IPS-20b (cell line): ENCODE measurements around the gene KEAP1.
"Not testable (repeated sequence)": the region's sequence is repeated elsewhere in the genome, so short reads cannot be mapped to it uniquely, and the experiment has no call there.

Experiments used
- H3K27ac ChIP-seq: one replicate; pipeline ENCODE4 v1.5.1; 2013; ENCODE audit warnings: low read length
- H3K27me3 ChIP-seq: 2 replicates; pipeline ENCODE4 v1.6.1; 2013; ENCODE audit warnings: mild to moderate bottlenecking, low read length, inconsistent platforms; ENCODE audit not compliant: insufficient read depth
- H3K36me3 ChIP-seq: 2 replicates; pipeline ENCODE4 v1.6.1; 2013; ENCODE audit warnings: low read depth, mild to moderate bottlenecking, inconsistent platforms, low read length, moderate library complexity; ENCODE audit not compliant: insufficient read depth
- H3K4me1 ChIP-seq: 2 replicates; pipeline ENCODE4 v1.6.1; 2013; ENCODE audit warnings: mild to moderate bottlenecking, control low read depth, inconsistent platforms, low read length, moderate library complexity; ENCODE audit not compliant: insufficient read depth
- H3K4me3 ChIP-seq: 2 replicates; pipeline ENCODE4 v1.5.1; 2013; ENCODE audit warnings: mild to moderate bottlenecking, low read length, inconsistent platforms
- H3K9ac ChIP-seq: 2 replicates; pipeline ENCODE4 v1.6.1; 2013; ENCODE audit warnings: low read depth, mild to moderate bottlenecking, inconsistent platforms, low read length, moderate library complexity
- H3K9me3 ChIP-seq: 2 replicates; pipeline ENCODE4 v1.6.1; 2013; ENCODE audit warnings: mild to moderate bottlenecking, low read depth, low read length, inconsistent platforms; ENCODE audit not compliant: insufficient read depth

Gene KEAP1

GRCh38 chr19:10543059-10543419 is 39.9 kb upstream of the KEAP1 start:
- H3K9ac ChIP-seq: no peak overlapping the region
- H3K36me3 ChIP-seq: peaks cover 7% of the 10 kb centered on the region; the same call in 1 of the 2 replicates
- no peaks in the 10 kb centered on the region for H3K27me3 ChIP-seq
- H3K9me3 ChIP-seq: no peaks in the 10 kb centered on the region
- no peaks in the 10 kb centered on the region for H3K4me1 ChIP-seq
- H3K4me3 ChIP-seq: peak overlapping the region; percentile 89; the same call in 1 of the 2 replicates
- H3K27ac ChIP-seq: no peak overlapping the region

GRCh38 chr19:10539016-10539415 is 35.9 kb upstream of the KEAP1 start:
- H3K4me1 ChIP-seq, H3K9ac ChIP-seq, H3K4me3 ChIP-seq: not testable (repeated sequence)

GRCh38 chr19:10538204-10538983 is 35.2 kb upstream of the KEAP1 start:
- no peaks in the 10 kb centered on the region for H3K27me3 ChIP-seq
- no peaks in the 10 kb centered on the region for H3K4me1 ChIP-seq
- H3K27ac ChIP-seq: no peak overlapping the region
- no peak overlapping the region for H3K9ac ChIP-seq
- H3K36me3 ChIP-seq: no peaks in the 10 kb centered on the region
- H3K9me3 ChIP-seq: no peaks in the 10 kb centered on the region
- H3K4me3 ChIP-seq: no peak overlapping the region

More at GRCh38 chr19:10539016-10539415, 35.9 kb upstream of the KEAP1 start:
- not testable (repeated sequence) for H3K9me3 ChIP-seq, H3K27ac ChIP-seq, H3K36me3 ChIP-seq, H3K27me3 ChIP-seq

- no peaks in the 10 kb centered on the region for H3K9me3 ChIP-seq
- no peak overlapping the region for H3K9ac ChIP-seq
- H3K4me3 ChIP-seq: no peak overlapping the region
- no peaks in the 10 kb centered on the region for H3K4me1 ChIP-seq
- H3K27ac ChIP-seq: no peak overlapping the region
- H3K27me3 ChIP-seq: no peaks in the 10 kb centered on the region
- H3K36me3 ChIP-seq: no peaks in the 10 kb centered on the region
Observed at GRCh38 chr19:10537668-10538067, 34.5 kb upstream of the KEAP1 start.

GRCh38 chr19:10535613-10536012 is 32.5 kb upstream of the KEAP1 start:
- Histone ChIP-seq H3K27me3 (no peaks in the 10 kb centered on the region), H3K27ac (no peak overlapping the region), H3K4me3 (no peak overlapping the region), H3K4me1 (no peaks in the 10 kb centered on the region), H3K9ac (no peak overlapping the region), H3K36me3 (no peaks in the 10 kb centered on the region), H3K9me3 (no peaks in the 10 kb centered on the region)

- no peak overlapping the region for H3K9ac ChIP-seq
- H3K9me3 ChIP-seq: no peaks in the 10 kb centered on the region
- no peaks in the 10 kb centered on the region for H3K36me3 ChIP-seq
- H3K4me3 ChIP-seq: no peak overlapping the region
- no peaks in the 10 kb centered on the region for H3K27me3 ChIP-seq
- no peak overlapping the region for H3K27ac ChIP-seq
- no peaks in the 10 kb centered on the region for H3K4me1 ChIP-seq
Observed at GRCh38 chr19:10533646-10534386, 30.7 kb upstream of the KEAP1 start.

GRCh38 chr19:10532457-10532856 is 29.3 kb upstream of the KEAP1 start:
- Histone ChIP-seq H3K4me3 (no peak overlapping the region), H3K9ac (no peak overlapping the region), H3K36me3 (no peaks in the 10 kb centered on the region), H3K4me1 (no peaks in the 10 kb centered on the region), H3K27me3 (no peaks in the 10 kb centered on the region), H3K9me3 (no peaks in the 10 kb centered on the region), H3K27ac (no peak overlapping the region)

GRCh38 chr19:10526887-10527286 is 23.7 kb upstream of the KEAP1 start:
- not testable (repeated sequence) for H3K4me3 ChIP-seq, H3K9ac ChIP-seq, H3K27ac ChIP-seq, H3K4me1 ChIP-seq, H3K36me3 ChIP-seq, H3K27me3 ChIP-seq, H3K9me3 ChIP-seq

- Histone ChIP-seq H3K27me3 (no peaks in the 10 kb centered on the region), H3K9me3 (no peaks in the 10 kb centered on the region), H3K9ac (no peak overlapping the region), H3K4me3 (no peak overlapping the region), H3K36me3 (no peaks in the 10 kb centered on the region), H3K27ac (no peak overlapping the region), H3K4me1 (no peaks in the 10 kb centered on the region)
Observed at GRCh38 chr19:10525636-10526035, 22.5 kb upstream of the KEAP1 start.

GRCh38 chr19:10523135-10523636 is 20.0 kb upstream of the KEAP1 start:
- H3K27me3 ChIP-seq: peaks cover 22% of the 10 kb centered on the region
- no peak overlapping the region for H3K27ac ChIP-seq
- 0 out of 2 replicates have a peak, but pooled peaks cover 1% of the 10 kb centered on the region for H3K4me1 ChIP-seq
- H3K36me3 ChIP-seq: no peaks in the 10 kb centered on the region
- H3K9ac ChIP-seq: no peak overlapping the region
- H3K4me3 ChIP-seq: no peak overlapping the region
- H3K9me3 ChIP-seq: no peaks in the 10 kb centered on the region

- Histone ChIP-seq H3K4me3 (no peak overlapping the region), H3K27me3 (peaks cover 38% of the 10 kb centered on the region), H3K27ac (no peak overlapping the region), H3K4me1 (0 out of 2 replicates have a peak, but pooled peaks cover 4% of the 10 kb centered on the region), H3K36me3 (no peaks in the 10 kb centered on the region), H3K9me3 (no peaks in the 10 kb centered on the region), H3K9ac (no peak overlapping the region)
Observed at GRCh38 chr19:10521461-10522171, 18.5 kb upstream of the KEAP1 start.
